ENCODE results near the gene ALDH18A1. TPM values are rescaled to one million over a fixed set of nuclear protein-coding genes. Genes with fewer than 3 reads are reported as not detected.

ALDH18A1 gene
- total RNA-seq, 1 experiment from 2014 or later, result 70.3 TPM

- ATAC-seq, result no peak
- Histone ChIP-seq H3K4me3 (ENCODE audit: low read length) (no peak overlapping the region), H4K20me1 (ENCODE audit: low read length) (no peaks in the 10 kb centered on the region), H3K9me3 (ENCODE audit: low read length) (no peaks in the 10 kb centered on the region), H3K36me3 (ENCODE audit: low read depth, low read length) (no peaks in the 10 kb centered on the region; the same call in 1 of the 2 replicates), H3K79me2 (ENCODE audit: low read length) (no peaks in the 10 kb centered on the region), H3K4me2 (ENCODE audit: low read length) (no peak overlapping the region), H3K9me2 (replicated peaks; ENCODE audit: low read length) (no peaks in the 10 kb centered on the region), H2AFZ (ENCODE audit: low read length) (no peak overlapping the region), H3F3A (ENCODE audit: low read length, unreplicated experiment) (no peaks in the 10 kb centered on the region), H3K4me1 (ENCODE audit: insufficient read depth, low read length) (no peaks in the 10 kb centered on the region), H3K9ac (ENCODE audit: low read length) (no peak overlapping the region), H3K27ac (ENCODE audit: low read length) (no peak overlapping the region), H3K27me3 (ENCODE audit: low read length) (no peaks in the 10 kb centered on the region)
- TF ChIP-seq CTCF (conservative IDR thresholded peaks at IDR 0.05; ENCODE audit: low read depth, low read length), result no peak
- no peak for TF ChIP-seq EZH2phosphoT487 (IDR thresholded peaks at IDR 0.05; ENCODE audit: borderline replicate concordance, low read length)
- no peak for TF ChIP-seq EZH2 (IDR thresholded peaks at IDR 0.05; ENCODE audit: low read length, unreplicated experiment)
- no TSS peak for BruUV-seq (replicated peaks)
- ChIA-PET CTCF (interaction anchor here (0.6 kb wide), 1 partner anchor 225 kb away, joined by 3 read pairs; no protein-coding TSS in a partner anchor), POLR2A (ENCODE audit: unreplicated experiment) (no interaction called here)
- no peak for DNase-seq
- intact Hi-C loops (cut with micrococcal nuclease), result loop anchor here (10.0 kb wide), 1 partner anchor 388 kb away; no protein-coding TSS in a partner anchor
Observed at GRCh38 chr10:95602382-95602781, 54.1 kb downstream of the ALDH18A1 start.

DNA sequence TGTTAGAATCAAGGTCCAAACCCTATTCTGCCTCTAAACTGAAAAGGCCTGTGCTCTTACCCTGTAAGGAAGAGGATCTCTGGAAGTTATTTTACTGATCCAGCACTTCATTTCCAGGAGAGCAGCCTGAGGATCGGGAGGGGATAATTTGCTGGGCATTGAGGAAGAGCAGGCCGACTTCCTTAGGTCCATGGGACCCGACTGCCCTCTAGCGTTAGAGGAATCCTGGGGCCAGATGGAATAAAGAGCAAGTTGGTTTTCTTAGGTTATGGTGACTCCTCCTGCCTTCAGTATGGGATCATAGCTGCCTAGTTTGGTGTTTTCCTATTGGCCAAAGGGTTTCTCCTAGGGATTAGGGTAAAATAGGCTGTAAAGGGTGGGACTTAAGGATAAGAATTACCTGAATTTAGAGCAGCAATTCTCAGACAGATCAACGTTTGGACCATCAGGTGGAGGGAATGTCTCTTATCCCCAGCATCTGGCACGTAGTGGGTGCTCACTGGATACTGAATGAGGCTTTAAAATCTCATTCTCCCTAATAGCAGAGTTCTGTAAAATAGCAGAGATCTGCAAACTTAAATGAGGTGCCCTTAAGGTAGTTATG is 55.3 kb downstream of the ALDH18A1 start:
- ATAC-seq, result peak; percentile 94
- Histone ChIP-seq H3K4me3 (ENCODE audit: low read length) (no peak overlapping the region), H3K4me2 (ENCODE audit: low read length) (no peak overlapping the region), H3K27me3 (ENCODE audit: low read length) (no peaks in the 10 kb centered on the region), H4K20me1 (ENCODE audit: low read length) (no peaks in the 10 kb centered on the region), H3K4me1 (ENCODE audit: insufficient read depth, low read length) (no peaks in the 10 kb centered on the region), H3K9me2 (replicated peaks; ENCODE audit: low read length) (no peaks in the 10 kb centered on the region), H2AFZ (ENCODE audit: low read length) (no peak overlapping the region; the same call in 1 of the 2 replicates), H3K27ac (ENCODE audit: low read length) (no peak overlapping the region), H3F3A (ENCODE audit: low read length, unreplicated experiment) (no peaks in the 10 kb centered on the region), H3K79me2 (ENCODE audit: low read length) (no peaks in the 10 kb centered on the region), H3K9me3 (ENCODE audit: low read length) (no peaks in the 10 kb centered on the region), H3K36me3 (ENCODE audit: low read depth, low read length) (no peaks in the 10 kb centered on the region), H3K9ac (ENCODE audit: low read length) (no peak overlapping the region)
- TF ChIP-seq CTCF (conservative IDR thresholded peaks at IDR 0.05; ENCODE audit: low read depth, low read length), result peak; percentile 93
- no peak for TF ChIP-seq EZH2phosphoT487 (IDR thresholded peaks at IDR 0.05; ENCODE audit: borderline replicate concordance, low read length)
- no peak for TF ChIP-seq EZH2 (IDR thresholded peaks at IDR 0.05; ENCODE audit: low read length, unreplicated experiment)
- POLR2A ChIA-PET (ENCODE audit: unreplicated experiment), result no interaction called here
- no TSS peak for BruUV-seq (replicated peaks)
- peak; percentile 89 for DNase-seq
- intact Hi-C loops (cut with micrococcal nuclease), result loop anchor here (1.0 to 10.0 kb wide), 5 partner anchors 40 to 386 kb away; partner anchors contain the start of gene SORBS1
- CTCF ChIA-PET, result interaction anchor here (0.5 to 1.5 kb wide), 4 partner anchors 171 to 242 kb away, joined by 3 to 11 read pairs (median 7); no protein-coding TSS in a partner anchor

GRCh38 chr10:95600158-95600557 is 56.4 kb downstream of the ALDH18A1 start:
- no peak overlapping the region for H3K9ac ChIP-seq (ENCODE audit: low read length)
- DNase-seq, result no peak
- H2AFZ ChIP-seq (ENCODE audit: low read length), result no peak overlapping the region
- no peaks in the 10 kb centered on the region for H3K36me3 ChIP-seq (ENCODE audit: low read depth, low read length)
- intact Hi-C loops (cut with micrococcal nuclease), result loop anchor here (2.0 to 10.0 kb wide), 2 partner anchors 39 to 385 kb away; partner anchors contain the start of gene SORBS1
- no TSS peak for BruUV-seq (replicated peaks)
- TF ChIP-seq CTCF (conservative IDR thresholded peaks at IDR 0.05; ENCODE audit: low read depth, low read length) (no peak), EZH2 (IDR thresholded peaks at IDR 0.05; ENCODE audit: low read length, unreplicated experiment) (no peak), EZH2phosphoT487 (IDR thresholded peaks at IDR 0.05; ENCODE audit: borderline replicate concordance, low read length) (no peak)
- no peaks in the 10 kb centered on the region for H3K4me1 ChIP-seq (ENCODE audit: insufficient read depth, low read length)
- H3K4me3 ChIP-seq (ENCODE audit: low read length), result no peak overlapping the region
- H3K27me3 ChIP-seq (ENCODE audit: low read length), result no peaks in the 10 kb centered on the region
- ATAC-seq, result no peak
- no peaks in the 10 kb centered on the region for H3K9me2 ChIP-seq (replicated peaks; ENCODE audit: low read length)
- no peaks in the 10 kb centered on the region for H4K20me1 ChIP-seq (ENCODE audit: low read length)
- H3K27ac ChIP-seq (ENCODE audit: low read length), result no peak overlapping the region
- H3K4me2 ChIP-seq (ENCODE audit: low read length), result no peak overlapping the region
- ChIA-PET POLR2A (ENCODE audit: unreplicated experiment) (no interaction called here), CTCF (interaction anchor here (1.5 kb wide), 2 partner anchors 170 to 226 kb away, joined by 10 to 11 read pairs; no protein-coding TSS in a partner anchor)
- H3F3A ChIP-seq (ENCODE audit: low read length, unreplicated experiment), result no peaks in the 10 kb centered on the region
- no peaks in the 10 kb centered on the region for H3K79me2 ChIP-seq (ENCODE audit: low read length)
- no peaks in the 10 kb centered on the region for H3K9me3 ChIP-seq (ENCODE audit: low read length)

Measured in PC-3 (cell line).